T-cell (primary cell): ENCODE results near the gene GAST. TPM values are rescaled to one million over a fixed set of nuclear protein-coding genes. Genes with fewer than 3 reads are reported as not detected.

ENCODE experiments used
- ATAC-seq, 4 experiments: fragments of 200-7000 bp in 3 of 4; fragments of 150-1000 bp in 1 of 4; cut with Tn5 transposase; replicated peaks in 1 of 4; 1 replicate in 3 of 4; 2 replicates in 1 of 4; pipeline ENCODE4 v1.10.0; 2021; ENCODE audit warnings: moderate library complexity in 3 of 4, mild to moderate bottlenecking in 2 of 4, moderate number of reproducible peaks in 1 of 4
- CTCF ChIA-PET, 2 donors: fragments of 300-600 bp; sonication (Branson Sonifier 250); formaldehyde crosslinking; loops; one replicate each; lab custom pipeline; 2022; ENCODE audit warnings: antibody characterized with exemption in 2 of 2; lab: Charles Lee
- POLR2A ChIA-PET, 2 donors: fragments of 300-600 bp; sonication (Branson Sonifier 250); formaldehyde crosslinking; loops; one replicate each; lab custom pipeline; 2022; ENCODE audit warnings: antibody characterized with exemption in 2 of 2; lab: Charles Lee
- DNase-seq, 35 experiments: peaks; one replicate each; pipeline versions ENCODE4 v3.0.0 to v3.0.0-alpha.2; 2013 to 2023
- H3K27ac ChIP-seq: one replicate; pipeline ENCODE4 v1.5.1; 2013; ENCODE audit warnings: low read length
- H3K27me3 ChIP-seq, 2 experiments: replicated peaks in 1 of 2; 1 replicate in 1 of 2; 2 replicates in 1 of 2; pipeline versions ENCODE4 v1.6.1 to v1.7.0; 2013; ENCODE audit warnings: low read length in 1 of 2, mixed read lengths in 1 of 2; ENCODE audit not compliant: control insufficient read depth in 2 of 2, insufficient read depth in 2 of 2; ENCODE audit errors: extremely low read depth in 1 of 2
- H3K36me3 ChIP-seq, 2 donors: 1 replicate in 1 of 2; 2 replicates in 1 of 2; pipeline versions ENCODE4 v1.6.1 to v1.7.0; 2013; ENCODE audit warnings: low read length in 1 of 2; ENCODE audit not compliant: control insufficient read depth in 2 of 2, insufficient read depth in 1 of 2; ENCODE audit errors: extremely low read depth in 1 of 2
- H3K4me1 ChIP-seq, 2 experiments: 1 replicate in 1 of 2; 2 replicates in 1 of 2; pipeline versions ENCODE4 v1.6.1 to v1.7.0; 2013; ENCODE audit warnings: low read length in 2 of 2, mixed read lengths in 1 of 2; ENCODE audit not compliant: insufficient read depth in 2 of 2, control insufficient read depth in 1 of 2; ENCODE audit errors: extremely low read depth in 1 of 2
- H3K4me3 ChIP-seq, 2 donors: 1 replicate in 1 of 2; 2 replicates in 1 of 2; pipeline versions ENCODE4 v1.5.1 to v1.7.0; 2013; ENCODE audit warnings: mild to moderate bottlenecking in 2 of 2, low read length in 1 of 2, moderate library complexity in 1 of 2; ENCODE audit not compliant: control insufficient read depth in 1 of 2; ENCODE audit errors: extremely low read depth in 1 of 2
- H3K9me3 ChIP-seq: 2 replicates; pipeline ENCODE4 v1.7.0; 2013
- H3K27ac Mint-ChIP-seq, 2 donors: one replicate each; pipeline ENCODE4 v1.8.0; 2020 to 2021; ENCODE audit warnings: mild to moderate bottlenecking in 2 of 2, mixed read lengths in 2 of 2
- H3K27me3 Mint-ChIP-seq, 2 donors: one replicate each; pipeline ENCODE4 v1.8.0; 2021 to 2022; ENCODE audit warnings: mixed read lengths in 2 of 2
- H3K36me3 Mint-ChIP-seq: one replicate; pipeline ENCODE4 v1.8.0; 2021; ENCODE audit warnings: mixed read lengths
- H3K4me1 Mint-ChIP-seq, 3 donors: one replicate each; pipeline ENCODE4 v1.8.0; 2020 to 2022; ENCODE audit warnings: mixed read lengths in 3 of 3, mild to moderate bottlenecking in 1 of 3
- H3K4me3 Mint-ChIP-seq, 3 donors: one replicate each; pipeline ENCODE4 v1.8.0; 2020 to 2022; ENCODE audit warnings: mild to moderate bottlenecking in 3 of 3, mixed read lengths in 3 of 3, moderate library complexity in 3 of 3
- H3K9me3 Mint-ChIP-seq, 3 donors: one replicate each; pipeline ENCODE4 v1.8.0; 2020 to 2022; ENCODE audit warnings: mixed read lengths in 3 of 3
- WGBS: methylation state at CpG from one replicate; pipeline ENCODE4 v1.1.5; 2013; ENCODE audit warnings: missing lambda C conversion rate; ENCODE audit not compliant: insufficient coverage; 5-methylcytosine and 5-hydroxymethylcytosine counted together
- total RNA-seq, 35 experiments: library from RNA in 6 of 35; stranded (reverse) in 6 of 35; fragments of 120-200 nt in 1 of 35; gene quantifications; one replicate each; pipeline versions ENCODE4 v1.2.1 to v1.2.4 and lab custom pipeline; 2013 to 2026

GAST gene
- total RNA-seq, 5 donors from 2014 or later (not counting 1 experiment from before 2014, with no cell fraction given): not detected

DNA sequence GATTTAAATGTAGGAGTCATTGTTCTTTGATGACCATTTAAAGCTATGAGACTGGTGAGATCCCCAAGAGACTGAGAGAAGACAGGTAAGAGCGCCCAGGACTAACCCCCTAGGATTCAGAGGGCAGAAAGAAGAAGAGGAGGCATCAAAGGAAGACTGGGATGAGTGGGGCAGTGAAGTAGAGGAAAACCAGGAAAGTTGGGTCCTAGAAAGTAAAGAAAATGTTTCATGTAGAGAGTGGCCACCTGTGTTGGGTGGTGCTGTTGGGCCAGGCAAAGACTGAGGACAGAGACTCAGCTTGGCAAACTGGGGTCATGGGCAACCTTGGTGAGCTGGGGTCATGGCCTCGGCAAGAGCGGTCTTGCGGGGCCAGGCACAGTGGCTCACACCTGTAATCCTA, 23.6 kb downstream of the GAST start:
- Histone ChIP-seq H3K4me3 (no peak overlapping the region), H3K9me3 (no peaks in the 10 kb centered on the region), H3K36me3 (no peaks in the 10 kb centered on the region), H3K27ac (no peak overlapping the region), H3K27me3 (peaks cover 3 to 70% of the 10 kb centered on the region in 2 experiments), H3K4me1 (peaks cover 2 to 25% of the 10 kb centered on the region in 2 experiments)
- Mint-ChIP-seq H3K4me1 (peaks cover 0 to 12% (median 4%) of the 10 kb centered on the region in 3 donors), H3K27me3 (peaks cover 45 to 57% of the 10 kb centered on the region in 2 donors), H3K36me3 (no peaks in the 10 kb centered on the region), H3K9me3 (no peaks in the 10 kb centered on the region), H3K27ac (peak overlapping the region in 1 of 2 donors; percentile 37), H3K4me3 (no peak overlapping the region)
- ChIA-PET POLR2A (no interaction called here), CTCF (interaction anchor here (0.5 to 0.6 kb wide), 2 partner anchors 52 to 76 kb away, joined by 3 read pairs; partner anchors contain the start of gene P3H4 (in 1 of the 2))
- ATAC-seq (no peak), DNase-seq (no peak)
- WGBS: 82% methylated on average over 4 of the region's 4 CpGs

- Mint-ChIP-seq H3K27ac (peak overlapping the region in 1 of 2 donors; percentile 36), H3K27me3 (peaks cover 35 to 46% of the 10 kb centered on the region in 2 donors), H3K4me1 (peaks cover 0 to 12% (median 4%) of the 10 kb centered on the region in 3 donors), H3K4me3 (peak overlapping the region in 1 of 3 donors; percentile 24), H3K9me3 (no peaks in the 10 kb centered on the region), H3K36me3 (no peaks in the 10 kb centered on the region)
- ChIA-PET POLR2A (interaction anchor here in 1 of 2 donors (0.5 kb wide), 1 partner anchor 62 kb away, joined by 3 read pairs; no protein-coding TSS in a partner anchor), CTCF (interaction anchor here (0.6 to 1.4 kb wide), 8 partner anchors 17 to 324 kb away, joined by 3 to 10 read pairs (median 5); partner anchors contain the start of gene KLHL11 (in 1 of the 2))
- ATAC-seq: peak in 2 of 4 experiments; percentile 11 to 36
- Histone ChIP-seq H3K4me1 (peaks cover 2 to 25% of the 10 kb centered on the region in 2 experiments), H3K27me3 (peaks cover 2 to 59% of the 10 kb centered on the region in 2 experiments), H3K27ac (no peak overlapping the region), H3K9me3 (no peaks in the 10 kb centered on the region), H3K4me3 (no peak overlapping the region), H3K36me3 (no peaks in the 10 kb centered on the region)
- WGBS: 59% methylated on average over 9 of the region's 17 CpGs
- peak in 3 of 35 experiments; percentile 13 to 36 (median 18) for DNase-seq
Measured at GRCh38 chr17:41736983-41737679, 25.0 kb downstream of the GAST start.

GRCh38 chr17:41737680-41738023, 25.5 kb downstream of the GAST start:
- Histone ChIP-seq H3K4me1 (peaks cover 2 to 25% of the 10 kb centered on the region in 2 experiments), H3K27ac (no peak overlapping the region), H3K9me3 (no peaks in the 10 kb centered on the region), H3K36me3 (no peaks in the 10 kb centered on the region), H3K27me3 (peaks cover 0 to 53% of the 10 kb centered on the region in 2 experiments), H3K4me3 (no peak overlapping the region)
- peak; percentile 10 to 42 (median 14) for ATAC-seq
- no peaks in the 10 kb centered on the region for H3K9me3 Mint-ChIP-seq
- H3K27ac Mint-ChIP-seq: peak overlapping the region in 1 of 2 donors; percentile 36
- peak in 1 of 35 experiments; percentile 17 for DNase-seq
- peaks cover 30 to 41% of the 10 kb centered on the region in 2 donors for H3K27me3 Mint-ChIP-seq
- peak overlapping the region in 1 of 3 donors; percentile 24 for H3K4me3 Mint-ChIP-seq
- POLR2A ChIA-PET: interaction anchor here in 1 of 2 donors (0.5 kb wide), 1 partner anchor 62 kb away, joined by 3 read pairs; no protein-coding TSS in a partner anchor
- 60% methylated on average over 3 of the region's 5 CpGs for WGBS
- CTCF ChIA-PET: interaction anchor here (0.6 to 1.4 kb wide), 7 partner anchors 18 to 324 kb away, joined by 3 to 10 read pairs (median 6); partner anchors contain the start of gene KLHL11 (in 1 of the 2)
- peaks cover 0 to 12% (median 4%) of the 10 kb centered on the region in 3 donors for H3K4me1 Mint-ChIP-seq
- no peaks in the 10 kb centered on the region for H3K36me3 Mint-ChIP-seq

DNA sequence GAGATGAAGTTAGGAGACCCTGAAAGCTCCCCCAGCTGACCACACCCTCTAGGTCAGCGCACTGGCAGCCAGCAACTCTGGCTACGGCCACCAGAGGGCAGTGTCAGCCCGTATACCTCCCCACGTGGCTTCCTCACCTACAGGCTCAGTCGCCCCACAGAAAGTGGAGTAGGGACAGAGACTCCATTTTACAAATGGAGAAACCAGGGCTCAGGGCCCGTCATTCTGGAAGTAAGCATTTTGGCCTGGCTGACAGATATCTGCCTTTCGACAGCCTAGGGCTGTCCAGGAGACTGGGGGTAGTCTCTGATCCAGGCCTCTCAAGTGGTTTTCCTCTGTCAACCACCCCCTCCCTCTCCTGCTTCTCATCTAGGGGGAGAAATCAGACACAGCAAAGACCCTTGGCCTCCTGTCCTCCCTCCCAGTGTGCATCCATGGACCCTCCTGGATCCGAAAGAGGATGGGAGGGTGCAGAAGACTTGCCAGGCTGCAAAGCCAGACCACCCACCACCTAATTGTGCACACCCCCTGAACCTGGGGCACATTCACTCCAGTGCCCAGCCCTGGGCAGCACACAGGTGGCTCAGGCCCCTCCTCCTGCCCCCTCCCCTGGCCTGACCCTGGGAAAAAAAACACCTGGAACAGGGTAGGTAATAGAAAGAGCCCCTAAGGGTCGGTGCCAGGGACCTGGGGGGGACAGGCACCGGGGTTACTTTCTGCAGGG, 26.1 kb downstream of the GAST start:
- Mint-ChIP-seq H3K27me3 (peaks cover 29 to 39% of the 10 kb centered on the region in 2 donors), H3K4me3 (no peak overlapping the region), H3K27ac (no peak overlapping the region), H3K4me1 (peaks cover 0 to 12% (median 4%) of the 10 kb centered on the region in 3 donors), H3K9me3 (no peaks in the 10 kb centered on the region), H3K36me3 (no peaks in the 10 kb centered on the region)
- H3K27ac ChIP-seq: no peak overlapping the region
- WGBS: 39% methylated on average over 3 of the region's 10 CpGs
- CTCF ChIA-PET: interaction anchor here (0.6 to 1.4 kb wide), 6 partner anchors 59 to 323 kb away, joined by 3 to 10 read pairs (median 5); partner anchors contain the start of gene KLHL11 (in 1 of the 2)
- ATAC-seq (peak; percentile 83 to 94 (median 90)), DNase-seq (peak; percentile 38 to 89 (median 69))
- H3K4me1 ChIP-seq: peaks cover 2 to 25% of the 10 kb centered on the region in 2 experiments
- POLR2A ChIA-PET: no interaction called here
- H3K27me3 ChIP-seq: peaks cover 0 to 47% of the 10 kb centered on the region in 2 experiments
- H3K4me3 ChIP-seq: no peak overlapping the region
- H3K36me3 ChIP-seq: no peaks in the 10 kb centered on the region
- H3K9me3 ChIP-seq: no peaks in the 10 kb centered on the region

DNA sequence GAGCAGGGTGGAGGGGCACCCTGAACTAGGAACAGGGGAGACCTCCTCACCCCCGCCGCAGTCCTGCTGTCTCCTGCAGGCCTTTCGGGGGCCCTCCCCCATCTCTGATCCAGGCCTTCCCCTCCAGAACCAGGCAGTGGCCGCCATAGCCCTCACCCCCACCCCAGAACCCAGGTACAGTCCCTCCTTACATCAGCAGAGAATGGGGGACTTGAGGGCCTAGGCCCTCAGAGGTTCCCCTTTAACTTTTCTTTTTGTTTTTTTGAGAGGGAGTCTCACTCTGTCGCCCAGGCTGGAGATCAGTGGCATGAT, 26.6 kb downstream of the GAST start:
- Mint-ChIP-seq H3K36me3 (no peaks in the 10 kb centered on the region), H3K4me1 (peaks cover 0 to 10% (median 2%) of the 10 kb centered on the region in 3 donors), H3K9me3 (no peaks in the 10 kb centered on the region), H3K27ac (no peak overlapping the region), H3K4me3 (no peak overlapping the region), H3K27me3 (peaks cover 26 to 36% of the 10 kb centered on the region in 2 donors)
- H3K4me1 ChIP-seq: peaks cover 2 to 23% of the 10 kb centered on the region in 2 experiments
- CTCF ChIA-PET: no interaction called here
- no peak overlapping the region for H3K27ac ChIP-seq
- no peaks in the 10 kb centered on the region for H3K36me3 ChIP-seq
- POLR2A ChIA-PET: no interaction called here
- no peak overlapping the region for H3K4me3 ChIP-seq
- 100% methylated on average over 4 of the region's 5 CpGs for WGBS
- H3K9me3 ChIP-seq: no peaks in the 10 kb centered on the region
- H3K27me3 ChIP-seq: peaks cover 0 to 43% of the 10 kb centered on the region in 2 experiments
- DNase-seq (no peak), ATAC-seq (no peak)
